Stimulated activated CD8-positive, alpha-beta memory T cell treated with anti-CD3 and anti-CD28 coated beads, Interleukin-7, amount 100 ng/mL, for 1 hour (primary cell): ENCODE results near the gene VBP1.
"Not testable (repeated sequence)": the region's sequence is repeated elsewhere in the genome, so short reads cannot be mapped to it uniquely, and the experiment has no call there.

Experiments
- DNase-seq, 2 donors: peaks; one replicate each; pipeline ENCODE4 v3.0.0-alpha.2; 2020; ENCODE audit warnings: low read depth in 2 of 2

VBP1 gene

GRCh38 chrX:155216179-155216939 lies at the start of gene VBP1:
Gene VBP1, plus strand, starts transcription at chrX:155216460. Its CDS starts 23 bp downstream, at chrX:155216483.
- peak; percentile 57 to 67 for DNase-seq

- DNase-seq, result no peak
These were observed 46.4 kb upstream of the VBP1 start for GRCh38 chrX:155169881-155170280.

- no peak for DNase-seq
These were observed 36.8 kb upstream of the VBP1 start for GRCh38 chrX:155179346-155179997.

GRCh38 chrX:155188786-155189185 lies 27.5 kb upstream of the VBP1 start:
- DNase-seq, result no peak

- DNase-seq, result no peak
These were observed 5.1 kb upstream of the VBP1 start for GRCh38 chrX:155211208-155211607.

- DNase-seq, result no peak
These were observed 2.5 kb upstream of the VBP1 start for GRCh38 chrX:155213731-155214130.

GRCh38 chrX:155215443-155216178 lies 649 bp upstream of the VBP1 start:
- no peak for DNase-seq

- DNase-seq, result no peak
These were observed 730 bp downstream of the VBP1 start for GRCh38 chrX:155216940-155217440.

- no peak for DNase-seq
These were observed 2.5 kb downstream of the VBP1 start for GRCh38 chrX:155218777-155219176.

- DNase-seq, result no peak
These were observed 5.1 kb downstream of the VBP1 start for GRCh38 chrX:155221351-155221750.

GRCh38 chrX:155223746-155224145 lies 7.5 kb downstream of the VBP1 start:
- DNase-seq, result not testable (repeated sequence)

- DNase-seq, result no peak
These were observed 9.5 kb downstream of the VBP1 start for GRCh38 chrX:155225774-155226173.

- no peak for DNase-seq
These were observed 14.9 kb downstream of the VBP1 start for GRCh38 chrX:155231163-155231562.

GRCh38 chrX:155235891-155236290 lies 19.6 kb downstream of the VBP1 start:
- no peak for DNase-seq

- DNase-seq, result no peak
These were observed 21.5 kb downstream of the VBP1 start for GRCh38 chrX:155237719-155238118.

GRCh38 chrX:155242300-155242699 lies 26.0 kb downstream of the VBP1 start:
- DNase-seq, result no peak

GRCh38 chrX:155246748-155247147 lies 30.5 kb downstream of the VBP1 start:
- no peak for DNase-seq

- DNase-seq, result no peak
These were observed 31.2 kb downstream of the VBP1 start for GRCh38 chrX:155247497-155247896.

GRCh38 chrX:155251391-155251790 lies 35.1 kb downstream of the VBP1 start:
- DNase-seq, result no peak

GRCh38 chrX:155259752-155260151 lies 43.5 kb downstream of the VBP1 start:
- DNase-seq, result no peak

- DNase-seq, result no peak
These were observed 46.9 kb downstream of the VBP1 start for GRCh38 chrX:155262970-155263754.
